ENCODE data around the gene BTBD1.

- no peak for TF ChIP-seq POLR2AphosphoS5 (IDR thresholded peaks at IDR 0.05; ENCODE audit: low read depth, low read length)
- no peak for TF ChIP-seq POLR2A (IDR thresholded peaks at IDR 0.05; ENCODE audit: low read depth, low read length)
- no peak for TF ChIP-seq TAF1 (IDR thresholded peaks at IDR 0.05; ENCODE audit: borderline replicate concordance, low read depth, low read length)
Observed at GRCh38 chr15:83078712-83079111, 11.7 kb upstream of the BTBD1 start.

Measured in GM12892 (cell line).